Measurements from ENCODE around the gene DYNLRB1.

- no peak for TF ChIP-seq CTCF (IDR thresholded peaks at IDR 0.05)
- TF ChIP-seq POLR2A (IDR thresholded peaks at IDR 0.05) = no peak
These were observed 19.1 kb downstream of the DYNLRB1 start for GRCh38 chr20:34535301-34535840.
